Measurements from ENCODE around the gene SYCE3.

SYCE3 gene

GRCh38 chr22:50576070-50576469, 13.4 kb upstream of the SYCE3 start:
- no peak for DNase-seq (ENCODE audit: low read depth in 2 of 2)

- no peak for DNase-seq (ENCODE audit: low read depth in 2 of 2)
Measured at GRCh38 chr22:50575426-50575941, 12.8 kb upstream of the SYCE3 start.

GRCh38 chr22:50574383-50574755, 11.7 kb upstream of the SYCE3 start:
- DNase-seq (ENCODE audit: low read depth in 2 of 2): no peak

- DNase-seq (ENCODE audit: low read depth in 2 of 2): no peak
Measured at GRCh38 chr22:50573491-50574382, 11.0 kb upstream of the SYCE3 start.

GRCh38 chr22:50572965-50573364, 10.2 kb upstream of the SYCE3 start:
- no peak for DNase-seq (ENCODE audit: low read depth in 2 of 2)

- DNase-seq (ENCODE audit: low read depth in 2 of 2): no peak
Measured at GRCh38 chr22:50571264-50572175, 8.8 kb upstream of the SYCE3 start.

- DNase-seq (ENCODE audit: low read depth in 2 of 2): no peak
Measured at GRCh38 chr22:50570861-50571260, 8.1 kb upstream of the SYCE3 start.

- DNase-seq (ENCODE audit: low read depth in 2 of 2): no peak
Measured at GRCh38 chr22:50569896-50570535, 7.3 kb upstream of the SYCE3 start.

GRCh38 chr22:50569041-50569459, 6.3 kb upstream of the SYCE3 start:
- DNase-seq (ENCODE audit: low read depth in 2 of 2): no peak

GRCh38 chr22:50568626-50569025, 5.9 kb upstream of the SYCE3 start:
- no peak for DNase-seq (ENCODE audit: low read depth in 2 of 2)

GRCh38 chr22:50567721-50568252, 5.1 kb upstream of the SYCE3 start:
- no peak for DNase-seq (ENCODE audit: low read depth in 2 of 2)

GRCh38 chr22:50564289-50564688, 1.6 kb upstream of the SYCE3 start:
- no peak for DNase-seq (ENCODE audit: low read depth in 2 of 2)

GRCh38 chr22:50563413-50564160, 868 bp upstream of the SYCE3 start:
- DNase-seq (ENCODE audit: low read depth in 2 of 2): no peak

GRCh38 chr22:50561401-50562358, 1.0 kb downstream of the SYCE3 start:
- DNase-seq (ENCODE audit: low read depth in 2 of 2): no peak

- DNase-seq (ENCODE audit: low read depth in 2 of 2): no peak
Measured at GRCh38 chr22:50560034-50560433, 2.7 kb downstream of the SYCE3 start.

- DNase-seq (ENCODE audit: low read depth in 2 of 2): no peak
Measured at GRCh38 chr22:50556703-50557102, 6.0 kb downstream of the SYCE3 start.

- DNase-seq (ENCODE audit: low read depth in 2 of 2): no peak
Measured at GRCh38 chr22:50553310-50553709, 9.4 kb downstream of the SYCE3 start.

GRCh38 chr22:50551160-50551752, 11.5 kb downstream of the SYCE3 start:
- no peak for DNase-seq (ENCODE audit: low read depth in 2 of 2)

- no peak for DNase-seq (ENCODE audit: low read depth in 2 of 2)
Measured at GRCh38 chr22:50550395-50550794, 12.3 kb downstream of the SYCE3 start.
